Neural crest cell (in vitro differentiated cells): Measurements from ENCODE around the gene TP63. TPM values are rescaled to one million over a fixed set of nuclear protein-coding genes. Genes with fewer than 3 reads are reported as not detected.

Source experiments
- DNase-seq: peaks from one replicate; pipeline ENCODE4 v3.0.0; 2021; ENCODE audit warnings: low read depth, mixed read lengths, low spot score
- H3K27ac Mint-ChIP-seq: one replicate; pipeline ENCODE4 v1.8.0; 2021; ENCODE audit warnings: mild to moderate bottlenecking, mixed read lengths; ENCODE audit not compliant: unreplicated experiment
- H3K27me3 Mint-ChIP-seq: 2 replicates; pipeline ENCODE4 v1.8.0; 2021; ENCODE audit warnings: low read depth, mild to moderate bottlenecking, mixed read lengths
- H3K36me3 Mint-ChIP-seq: 2 replicates; pipeline ENCODE4 v1.8.0; 2021; ENCODE audit warnings: low read depth, mild to moderate bottlenecking, mixed read lengths
- H3K4me1 Mint-ChIP-seq: 2 replicates; pipeline ENCODE4 v1.8.0; 2021; ENCODE audit warnings: mixed read lengths
- H3K4me3 Mint-ChIP-seq: one replicate; pipeline ENCODE4 v1.8.0; 2021; ENCODE audit warnings: mild to moderate bottlenecking, mixed read lengths
- H3K9me3 Mint-ChIP-seq: 2 replicates; pipeline ENCODE4 v1.8.0; 2021; ENCODE audit warnings: mixed read lengths
- total RNA-seq: library from RNA; stranded (reverse); gene quantifications from 2 replicates; pipeline ENCODE4 v1.2.1, GENCODE V29; 2021
- TF ChIP-seq, protein P1 (sequence below): fragments of 200-600 bp; sonication (generic); conservative IDR thresholded peaks from 2 replicates; pipeline ENCODE4 v1.5.0; 2021; ENCODE audit warnings: antibody characterized with exemption, mild to moderate bottlenecking

Gene TP63
- total RNA-seq, 1 donor from 2014 or later: 0.21 TPM

DNA sequence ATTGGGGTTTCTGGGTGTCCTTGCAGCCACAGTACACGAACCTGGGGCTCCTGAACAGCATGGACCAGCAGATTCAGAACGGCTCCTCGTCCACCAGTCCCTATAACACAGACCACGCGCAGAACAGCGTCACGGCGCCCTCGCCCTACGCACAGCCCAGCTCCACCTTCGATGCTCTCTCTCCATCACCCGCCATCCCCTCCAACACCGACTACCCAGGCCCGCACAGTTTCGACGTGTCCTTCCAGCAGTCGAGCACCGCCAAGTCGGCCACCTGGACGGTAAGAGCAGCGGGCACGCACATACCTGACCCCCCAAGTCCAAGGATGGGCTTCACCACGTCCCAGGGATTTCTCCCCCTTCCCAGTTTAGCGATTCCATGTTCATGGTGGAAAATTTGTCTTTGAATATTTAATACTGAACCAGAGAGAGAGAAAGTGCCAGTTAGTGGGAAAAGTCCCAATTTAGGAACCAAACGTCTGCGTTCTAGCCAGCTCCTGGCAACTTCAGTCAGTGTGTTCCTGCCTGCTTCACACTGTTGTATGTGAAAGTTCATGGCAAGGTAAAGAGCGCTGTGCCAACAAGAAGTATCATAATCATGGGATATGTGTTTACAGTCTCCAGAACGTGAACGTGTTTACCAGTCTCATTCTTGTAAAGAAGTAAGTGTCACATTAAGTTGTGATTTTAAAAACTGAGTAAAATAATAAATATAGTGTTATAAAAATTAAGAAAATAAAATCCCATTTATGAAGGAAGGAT lies 177.2 kb downstream of the TP63 start:
- TF ChIP-seq, protein P1, sequence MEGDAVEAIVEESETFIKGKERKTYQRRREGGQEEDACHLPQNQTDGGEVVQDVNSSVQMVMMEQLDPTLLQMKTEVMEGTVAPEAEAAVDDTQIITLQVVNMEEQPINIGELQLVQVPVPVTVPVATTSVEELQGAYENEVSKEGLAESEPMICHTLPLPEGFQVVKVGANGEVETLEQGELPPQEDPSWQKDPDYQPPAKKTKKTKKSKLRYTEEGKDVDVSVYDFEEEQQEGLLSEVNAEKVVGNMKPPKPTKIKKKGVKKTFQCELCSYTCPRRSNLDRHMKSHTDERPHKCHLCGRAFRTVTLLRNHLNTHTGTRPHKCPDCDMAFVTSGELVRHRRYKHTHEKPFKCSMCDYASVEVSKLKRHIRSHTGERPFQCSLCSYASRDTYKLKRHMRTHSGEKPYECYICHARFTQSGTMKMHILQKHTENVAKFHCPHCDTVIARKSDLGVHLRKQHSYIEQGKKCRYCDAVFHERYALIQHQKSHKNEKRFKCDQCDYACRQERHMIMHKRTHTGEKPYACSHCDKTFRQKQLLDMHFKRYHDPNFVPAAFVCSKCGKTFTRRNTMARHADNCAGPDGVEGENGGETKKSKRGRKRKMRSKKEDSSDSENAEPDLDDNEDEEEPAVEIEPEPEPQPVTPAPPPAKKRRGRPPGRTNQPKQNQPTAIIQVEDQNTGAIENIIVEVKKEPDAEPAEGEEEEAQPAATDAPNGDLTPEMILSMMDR: no peak
- no peak for DNase-seq
- peaks cover 89% of the 10 kb centered on the region for H3K27me3 Mint-ChIP-seq
- H3K36me3 Mint-ChIP-seq: no peaks in the 10 kb centered on the region
- no peak overlapping the region for H3K4me3 Mint-ChIP-seq
- no peaks in the 10 kb centered on the region for H3K9me3 Mint-ChIP-seq
- no peak overlapping the region for H3K27ac Mint-ChIP-seq
- H3K4me1 Mint-ChIP-seq: peaks cover 12% of the 10 kb centered on the region

DNA sequence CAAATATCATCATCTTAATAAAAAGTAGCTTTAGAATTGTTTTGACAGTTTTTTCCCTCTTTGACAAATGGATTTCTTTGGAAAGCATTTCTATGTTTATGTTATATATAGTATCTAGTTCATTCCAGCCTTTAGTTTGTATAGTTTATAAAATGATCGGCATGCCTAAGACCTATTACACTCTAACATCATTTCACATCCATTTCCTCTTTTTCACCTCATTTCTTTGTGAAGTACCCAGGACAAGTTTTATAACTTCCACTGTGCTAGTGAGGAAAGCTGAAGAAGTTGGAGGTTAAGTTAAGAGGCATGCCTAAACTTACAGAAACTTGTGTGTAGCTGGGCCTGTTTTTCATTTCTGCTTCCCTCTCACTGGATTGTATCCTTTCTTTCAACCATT lies 178.4 kb downstream of the TP63 start:
- no peak for DNase-seq
- Mint-ChIP-seq H3K27ac (no peak overlapping the region), H3K27me3 (peaks cover 91% of the 10 kb centered on the region), H3K4me1 (peaks cover 12% of the 10 kb centered on the region), H3K36me3 (no peaks in the 10 kb centered on the region), H3K4me3 (no peak overlapping the region), H3K9me3 (no peaks in the 10 kb centered on the region)
- TF ChIP-seq, protein P1: no peak

DNA sequence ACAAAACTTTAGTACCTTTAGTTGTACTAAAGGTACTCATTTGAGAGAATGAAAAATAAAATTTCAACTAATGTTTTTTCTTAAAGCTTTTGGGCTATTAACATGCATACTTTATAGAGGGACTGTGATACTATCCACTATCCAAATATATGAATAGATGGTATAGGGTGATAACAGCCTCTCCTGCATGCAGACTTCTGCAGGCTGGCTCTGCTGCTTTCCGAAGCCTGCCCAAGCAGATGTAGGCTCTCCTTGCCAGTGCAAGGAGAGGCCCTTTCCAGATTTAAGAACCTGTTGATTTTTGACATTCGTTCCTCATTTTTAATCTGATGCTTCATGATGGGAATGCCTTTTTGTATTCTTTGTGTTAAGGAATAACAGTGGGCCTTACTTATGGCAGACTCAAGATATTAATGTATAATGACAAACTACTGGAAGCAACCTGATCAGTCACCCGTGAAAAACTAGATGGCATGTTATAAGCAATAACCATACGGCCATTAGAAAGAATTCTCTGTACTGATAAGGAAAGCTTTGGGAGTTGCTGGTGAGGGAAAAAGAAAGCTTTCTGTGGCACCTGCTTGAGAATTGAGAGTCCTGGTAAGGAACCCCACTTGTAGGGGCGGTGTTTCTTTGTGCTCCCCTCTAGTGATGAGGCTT lies 181.7 kb downstream of the TP63 start:
- no peaks in the 10 kb centered on the region for H3K9me3 Mint-ChIP-seq
- H3K4me3 Mint-ChIP-seq: no peak overlapping the region
- TF ChIP-seq, protein P1: no peak
- H3K36me3 Mint-ChIP-seq: no peaks in the 10 kb centered on the region
- peaks cover 86% of the 10 kb centered on the region for H3K27me3 Mint-ChIP-seq
- H3K4me1 Mint-ChIP-seq: no peaks in the 10 kb centered on the region
- no peak for DNase-seq
- H3K27ac Mint-ChIP-seq: no peak overlapping the region

DNA sequence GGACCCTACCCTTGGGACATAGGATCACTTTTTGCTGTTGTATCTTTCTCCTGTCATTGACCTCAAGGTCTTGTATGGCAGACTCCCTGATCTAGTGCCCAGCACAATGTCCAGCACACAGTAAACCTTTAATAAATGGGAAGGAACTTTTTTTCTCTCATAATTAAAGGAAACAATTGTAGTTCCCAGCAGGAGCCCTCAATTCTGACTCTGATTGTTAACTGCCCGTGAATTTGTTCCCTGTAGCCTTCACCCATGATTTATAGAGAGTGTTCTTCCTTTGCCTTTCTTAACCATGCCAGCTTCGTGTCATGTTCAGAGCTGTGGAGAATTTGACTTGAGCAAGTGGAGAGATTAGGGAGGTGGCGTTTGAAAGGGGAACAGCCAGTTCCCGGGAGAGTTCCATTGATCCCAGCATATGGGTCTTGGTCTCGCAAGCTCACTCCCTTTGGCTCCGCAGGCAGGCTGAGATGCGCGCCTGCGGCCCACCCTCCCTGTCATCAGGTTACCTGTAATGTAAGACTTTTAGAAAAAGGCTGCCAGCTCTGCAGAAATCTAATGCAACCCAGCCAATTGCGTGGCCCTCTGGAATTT lies 182.6 kb downstream of the TP63 start:
- TF ChIP-seq, protein P1: no peak
- Mint-ChIP-seq H3K36me3 (no peaks in the 10 kb centered on the region), H3K9me3 (no peaks in the 10 kb centered on the region), H3K4me3 (no peak overlapping the region), H3K27ac (no peak overlapping the region), H3K27me3 (peaks cover 80% of the 10 kb centered on the region), H3K4me1 (no peaks in the 10 kb centered on the region)
- DNase-seq: no peak

DNA sequence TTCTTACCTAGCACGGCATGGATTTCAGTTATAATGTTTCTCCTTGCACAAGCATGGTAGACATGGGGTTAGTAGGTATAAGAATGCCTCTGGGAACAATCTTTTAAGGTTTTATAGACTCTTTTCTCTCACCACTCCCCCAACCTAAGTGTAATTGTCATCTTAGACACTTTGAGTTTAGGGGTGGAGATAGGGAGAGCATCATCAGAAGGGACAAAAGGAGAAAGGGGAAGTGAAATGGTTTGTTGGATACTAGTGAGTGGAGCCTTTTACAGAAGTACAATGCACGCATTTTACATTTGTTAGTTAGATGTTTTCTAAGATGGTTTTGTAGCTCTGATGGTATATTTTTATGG lies 189.2 kb downstream of the TP63 start:
- H3K9me3 Mint-ChIP-seq: no peaks in the 10 kb centered on the region
- peaks cover 17% of the 10 kb centered on the region for H3K4me1 Mint-ChIP-seq
- peaks cover 50% of the 10 kb centered on the region for H3K27me3 Mint-ChIP-seq
- no peaks in the 10 kb centered on the region for H3K36me3 Mint-ChIP-seq
- TF ChIP-seq, protein P1: no peak
- H3K4me3 Mint-ChIP-seq: no peak overlapping the region
- no peak for DNase-seq
- H3K27ac Mint-ChIP-seq: no peak overlapping the region
